IPS DF 4.7 (cell line): ENCODE measurements around the gene SLC47A2.

ENCODE experiments used
- DNase-seq: peaks from one replicate; pipeline ENCODE4 v3.0.0-alpha.2; 2013; ENCODE audit warnings: low spot score; ENCODE audit errors: extremely low read depth

Gene SLC47A2

GRCh38 chr17:19728084-19728495 is 11.7 kb upstream of the SLC47A2 start:
- DNase-seq, result no peak

GRCh38 chr17:19727501-19728078 is 11.2 kb upstream of the SLC47A2 start:
- no peak for DNase-seq

- no peak for DNase-seq
Measured at GRCh38 chr17:19726631-19727376, 10.4 kb upstream of the SLC47A2 start.

GRCh38 chr17:19725486-19725885 is 9.1 kb upstream of the SLC47A2 start:
- DNase-seq, result no peak

- DNase-seq, result no peak
Measured at GRCh38 chr17:19724501-19725420, 8.4 kb upstream of the SLC47A2 start.

GRCh38 chr17:19723964-19724363 is 7.6 kb upstream of the SLC47A2 start:
- no peak for DNase-seq

GRCh38 chr17:19720631-19721426 is 4.4 kb upstream of the SLC47A2 start:
- no peak for DNase-seq

GRCh38 chr17:19720210-19720475 is 3.8 kb upstream of the SLC47A2 start:
- DNase-seq, result no peak

- no peak for DNase-seq
Measured at GRCh38 chr17:19719355-19720209, 3.2 kb upstream of the SLC47A2 start.

- DNase-seq, result no peak
Measured at GRCh38 chr17:19718613-19719354, 2.4 kb upstream of the SLC47A2 start.

GRCh38 chr17:19718041-19718612 is 1.7 kb upstream of the SLC47A2 start:
- DNase-seq, result no peak

GRCh38 chr17:19717411-19717908 is 1.1 kb upstream of the SLC47A2 start:
- no peak for DNase-seq

- no peak for DNase-seq
Measured at GRCh38 chr17:19717031-19717360, 612 bp upstream of the SLC47A2 start.

GRCh38 chr17:19714542-19715411 is 1.6 kb downstream of the SLC47A2 start:
- no peak for DNase-seq

- DNase-seq, result no peak
Measured at GRCh38 chr17:19713901-19714361, 2.5 kb downstream of the SLC47A2 start.

GRCh38 chr17:19713462-19713861 is 2.9 kb downstream of the SLC47A2 start:
- no peak for DNase-seq

- no peak for DNase-seq
Measured at GRCh38 chr17:19712436-19713004, 3.9 kb downstream of the SLC47A2 start.

- no peak for DNase-seq
Measured at GRCh38 chr17:19709841-19710240, 6.5 kb downstream of the SLC47A2 start.
